SK-N-MC (cell line): Measurements from ENCODE around the gene MAGEA10.

ENCODE experiments used
- DNase-seq: peaks from one replicate; pipeline ENCODE4 v3.0.0-alpha.2; 2011; ENCODE audit warnings: low read depth, low spot score
- H3K27ac ChIP-seq: fragments of 200-600 bp; sonication (generic); 2 replicates; pipeline ENCODE4 v1.5.1; 2016; ENCODE audit warnings: mixed run types
- H3K36me3 ChIP-seq: fragments of 200-600 bp; sonication (generic); 2 replicates; pipeline ENCODE4 v1.6.1; 2017; ENCODE audit warnings: antibody characterized with exemption, low read length, mixed read lengths; ENCODE audit not compliant: insufficient read depth
- H3K4me3 ChIP-seq: fragments of 200-600 bp; sonication (generic); 2 replicates; pipeline ENCODE4 v1.5.1; 2016
- H3K9ac ChIP-seq: fragments of 200-600 bp; sonication (generic); 2 replicates; pipeline ENCODE4 v1.8.0; 2017; ENCODE audit warnings: mixed run types, mixed read lengths; ENCODE audit not compliant: insufficient read length
- H3K9me3 ChIP-seq: fragments of 200-600 bp; sonication (generic); 2 replicates; pipeline ENCODE4 v1.6.1; 2017; ENCODE audit warnings: low read depth, mild to moderate bottlenecking, antibody characterized with exemption, low read length, moderate library complexity, mixed read lengths
- EZH2 ChIP-seq: fragments of 200-600 bp; sonication (generic); IDR thresholded peaks from one replicate; pipeline ENCODE4 v1.6.1; 2017; ENCODE audit warnings: antibody characterized with exemption
- FOXP2 ChIP-seq: optimal IDR thresholded peaks from 2 replicates; pipeline ENCODE3; 2011; ENCODE audit warnings: mild to moderate bottlenecking, moderate library complexity; ENCODE audit not compliant: insufficient read depth; ENCODE audit errors: extremely low read length, control extremely low read depth
- POLR2AphosphoS5 ChIP-seq: IDR thresholded peaks from 2 replicates; pipeline ENCODE4 v1.6.1; 2012; ENCODE audit warnings: mild to moderate bottlenecking, low read depth, low read length, borderline replicate concordance

MAGEA10 gene

DNA sequence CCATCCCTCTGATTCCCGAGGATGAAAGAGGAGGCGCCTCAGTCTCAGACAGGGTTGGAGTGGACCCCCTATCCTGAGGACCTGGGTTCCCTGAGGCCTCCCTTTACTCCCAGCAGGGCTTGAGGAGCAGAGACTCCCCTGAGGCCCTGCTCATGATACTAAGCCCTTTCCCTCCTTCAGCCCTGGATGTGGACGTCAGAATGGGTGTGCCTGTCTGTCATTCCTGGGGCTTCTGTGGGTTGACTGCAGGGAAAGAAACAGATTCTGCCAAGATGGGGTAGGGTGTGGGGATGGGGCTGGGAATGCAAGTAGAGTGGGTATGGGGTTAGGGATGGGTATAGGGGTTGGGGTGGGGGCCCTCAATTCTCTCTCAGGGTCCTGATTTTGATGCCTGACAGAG lies 21.1 kb downstream of the MAGEA10 start:
- no peak for DNase-seq
- H3K9me3 ChIP-seq: no peaks in the 10 kb centered on the region
- no peak overlapping the region for H3K4me3 ChIP-seq
- no peak for TF ChIP-seq FOXP2
- TF ChIP-seq EZH2: no peak
- no peak for TF ChIP-seq POLR2AphosphoS5
- H3K27ac ChIP-seq: no peak overlapping the region
- no peak overlapping the region for H3K9ac ChIP-seq
- H3K36me3 ChIP-seq: no peaks in the 10 kb centered on the region

- Histone ChIP-seq H3K4me3 (no peak overlapping the region), H3K27ac (no peak overlapping the region), H3K9ac (no peak overlapping the region), H3K9me3 (no peaks in the 10 kb centered on the region), H3K36me3 (no peaks in the 10 kb centered on the region)
- no peak for TF ChIP-seq FOXP2
- TF ChIP-seq POLR2AphosphoS5: no peak
- TF ChIP-seq EZH2: no peak
- no peak for DNase-seq
These were observed 29.9 kb downstream of the MAGEA10 start for GRCh38 chrX:152108527-152108926.

DNA sequence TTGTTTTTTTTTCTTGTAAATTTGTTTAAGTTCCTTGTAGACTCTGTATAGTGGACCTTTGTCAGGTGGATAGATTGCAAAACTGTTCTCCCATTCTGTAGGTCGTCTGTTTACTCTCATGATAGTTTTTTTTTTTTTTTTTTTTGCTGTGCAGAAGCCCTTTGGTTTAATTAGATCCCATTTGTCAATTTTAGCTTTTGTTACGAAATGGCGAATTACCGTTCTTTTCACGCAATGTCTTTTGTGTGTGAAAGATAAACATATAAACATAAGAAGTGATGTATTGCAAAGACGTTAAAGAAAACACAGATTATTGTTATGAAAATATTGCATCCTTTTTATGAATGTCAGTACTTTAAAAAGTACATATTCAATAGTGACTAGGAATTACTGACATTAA lies 34.5 kb downstream of the MAGEA10 start:
- DNase-seq: no peak
- Histone ChIP-seq H3K4me3 (no peak overlapping the region), H3K36me3 (no peaks in the 10 kb centered on the region), H3K9me3 (no peaks in the 10 kb centered on the region), H3K9ac (no peak overlapping the region), H3K27ac (no peak overlapping the region)
- no peak for TF ChIP-seq EZH2
- no peak for TF ChIP-seq FOXP2
- no peak for TF ChIP-seq POLR2AphosphoS5

DNA sequence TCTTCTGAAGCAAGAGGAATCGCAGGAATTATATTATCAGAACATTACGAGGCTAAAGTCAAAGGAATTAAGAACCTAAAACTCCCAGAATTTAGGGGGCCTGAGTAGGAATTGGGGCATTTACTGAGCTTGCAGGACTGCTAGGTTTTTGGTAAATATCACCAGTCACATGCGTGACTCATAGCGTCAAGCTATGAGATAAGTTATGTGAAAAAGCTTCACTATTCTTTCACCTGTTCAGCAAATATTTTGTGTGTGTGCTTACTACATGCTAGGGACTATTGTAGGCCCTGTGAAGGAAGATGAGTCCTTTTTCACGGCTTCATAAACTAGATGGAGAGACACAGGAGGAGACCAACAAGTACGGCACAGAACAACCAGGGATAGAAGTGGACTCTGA lies 52.2 kb downstream of the MAGEA10 start:
- DNase-seq: no peak
- no peak overlapping the region for H3K4me3 ChIP-seq
- no peaks in the 10 kb centered on the region for H3K9me3 ChIP-seq
- H3K27ac ChIP-seq: no peak overlapping the region
- TF ChIP-seq POLR2AphosphoS5 (no peak), FOXP2 (no peak), EZH2 (no peak)
- no peak overlapping the region for H3K9ac ChIP-seq
- H3K36me3 ChIP-seq: no peaks in the 10 kb centered on the region
